ENCODE measurements around the gene ARCN1.

ARCN1 gene

GRCh38 chr11:118635642-118636041 is 63.4 kb downstream of the ARCN1 start:
- DNase-seq (ENCODE audit: low read depth in 3 of 3, low spot score in 1 of 3) = no peak

GRCh38 chr11:118636569-118637290 is 64.5 kb downstream of the ARCN1 start:
- no peak for DNase-seq (ENCODE audit: low read depth in 3 of 3, low spot score in 1 of 3)

DNA sequence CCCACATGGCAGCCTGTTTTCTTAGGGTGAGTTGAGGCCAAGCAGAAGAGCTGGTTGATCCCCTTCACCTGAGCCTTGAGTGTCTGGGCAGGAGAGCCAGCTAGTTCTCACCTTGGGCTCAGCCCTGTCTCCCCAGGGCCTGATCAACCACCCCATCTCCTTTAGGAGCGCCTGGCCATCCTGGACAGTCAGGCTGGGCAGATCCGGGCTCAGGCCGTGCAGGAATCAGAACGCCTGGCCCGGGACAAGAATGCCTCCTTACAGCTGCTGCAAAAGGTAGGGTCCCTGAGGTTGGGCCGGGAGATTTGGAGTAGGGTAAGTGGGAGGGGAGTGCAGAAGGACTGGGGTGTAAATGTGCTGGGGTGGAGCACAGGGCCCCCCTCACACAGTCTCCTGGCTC is 66.5 kb downstream of the ARCN1 start:
- DNase-seq (ENCODE audit: low read depth in 3 of 3, low spot score in 1 of 3) = no peak

- no peak for DNase-seq (ENCODE audit: low read depth in 3 of 3, low spot score in 1 of 3)
Measured at GRCh38 chr11:118639899-118640298, 67.7 kb downstream of the ARCN1 start.

GRCh38 chr11:118640332-118641154 is 68.3 kb downstream of the ARCN1 start:
- no peak for DNase-seq (ENCODE audit: low read depth in 3 of 3, low spot score in 1 of 3)

GRCh38 chr11:118641397-118642019 is 69.3 kb downstream of the ARCN1 start:
- no peak for DNase-seq (ENCODE audit: low read depth in 3 of 3, low spot score in 1 of 3)

DNA sequence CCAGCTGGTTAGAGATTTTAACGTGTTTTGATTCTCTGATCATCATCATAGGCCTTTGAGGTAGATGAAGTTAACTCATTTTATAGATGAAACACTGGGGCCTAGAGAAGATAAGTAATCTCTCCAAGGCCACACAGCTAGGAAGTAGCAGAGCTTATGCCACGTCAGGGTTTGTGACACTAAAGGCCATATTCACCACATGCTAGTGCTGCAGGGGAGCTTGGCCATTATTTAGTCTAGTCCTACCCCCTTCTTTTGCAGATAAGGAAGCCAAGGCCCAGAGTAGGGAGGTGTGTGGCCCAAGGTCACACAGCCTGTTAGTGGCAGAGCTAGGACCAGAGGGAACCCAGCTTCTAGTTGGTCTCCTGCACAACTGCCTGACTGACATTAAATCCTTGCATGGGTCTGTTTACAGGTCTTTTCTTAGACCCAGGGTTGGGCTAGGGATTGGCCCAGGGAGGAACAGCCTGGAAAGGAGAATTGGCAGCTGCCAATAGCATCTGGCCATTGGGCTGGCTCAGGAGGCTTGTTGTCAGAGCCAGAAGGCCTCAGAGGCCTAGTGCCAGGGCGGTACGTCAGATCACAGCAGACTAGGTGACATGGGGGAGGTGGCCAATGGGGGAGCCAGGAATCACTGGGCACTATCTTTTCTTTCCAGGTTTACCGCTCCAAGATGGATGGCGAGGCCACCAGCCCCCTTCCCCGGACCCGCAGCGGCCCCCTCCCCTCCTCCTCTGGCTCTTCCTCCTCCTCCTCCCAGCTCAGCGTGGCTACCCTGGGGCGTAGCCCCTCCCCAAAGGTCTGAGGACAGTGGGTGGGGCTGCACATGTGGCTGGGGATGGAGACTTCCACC is 71.2 kb downstream of the ARCN1 start:
- no peak for DNase-seq (ENCODE audit: low read depth in 3 of 3, low spot score in 1 of 3)

DNA sequence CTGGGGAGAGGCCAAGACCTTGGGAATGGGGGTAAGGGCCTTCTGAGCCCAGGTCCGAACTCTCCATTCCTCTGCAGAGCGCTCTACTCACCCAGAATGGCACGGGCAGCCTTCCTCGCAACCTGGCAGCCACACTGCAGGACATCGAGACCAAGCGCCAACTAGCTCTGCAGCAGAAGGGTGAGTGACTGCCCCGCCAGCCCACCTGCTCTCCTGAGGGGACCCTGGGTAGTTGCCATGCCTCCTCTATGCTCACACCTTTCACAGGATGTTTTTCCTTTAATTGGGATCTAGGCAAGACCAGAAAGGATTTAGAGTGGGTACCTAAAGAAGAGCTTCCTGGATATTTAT is 71.8 kb downstream of the ARCN1 start:
- DNase-seq (ENCODE audit: low read depth in 3 of 3, low spot score in 1 of 3) = no peak

- no peak for DNase-seq (ENCODE audit: low read depth in 3 of 3, low spot score in 1 of 3)
Measured at GRCh38 chr11:118644496-118644895, 72.3 kb downstream of the ARCN1 start.

DNA sequence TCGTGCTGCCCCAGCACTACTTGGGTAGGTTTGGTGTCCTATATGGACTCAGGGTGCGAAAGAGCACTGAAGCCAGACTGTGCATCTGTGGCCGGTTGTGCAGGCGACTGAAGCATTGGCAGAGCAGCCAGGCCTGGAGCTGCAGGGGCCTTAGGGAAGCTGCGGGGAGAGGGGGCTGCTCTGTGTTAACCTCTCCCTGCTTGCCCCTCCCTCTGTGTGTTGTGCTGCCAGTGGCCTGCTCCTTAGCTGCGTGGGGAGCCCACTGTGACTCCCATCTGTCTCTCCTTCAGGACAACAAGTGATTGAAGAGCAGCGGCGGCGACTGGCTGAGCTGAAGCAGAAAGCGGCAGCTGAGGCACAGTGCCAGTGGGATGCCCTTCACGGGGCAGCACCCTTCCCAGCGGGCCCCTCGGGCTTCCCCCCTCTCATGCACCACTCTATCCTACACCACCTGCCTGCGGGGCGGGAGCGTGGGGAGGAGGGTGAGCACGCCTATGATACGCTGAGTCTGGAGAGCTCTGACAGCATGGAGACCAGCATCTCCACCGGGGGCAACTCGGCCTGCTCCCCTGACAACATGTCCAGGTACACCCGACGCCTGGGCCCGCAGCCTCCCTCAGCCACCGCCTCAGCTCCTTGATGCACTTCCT is 73.0 kb downstream of the ARCN1 start:
- no peak for DNase-seq (ENCODE audit: low read depth in 3 of 3, low spot score in 1 of 3)

DNA sequence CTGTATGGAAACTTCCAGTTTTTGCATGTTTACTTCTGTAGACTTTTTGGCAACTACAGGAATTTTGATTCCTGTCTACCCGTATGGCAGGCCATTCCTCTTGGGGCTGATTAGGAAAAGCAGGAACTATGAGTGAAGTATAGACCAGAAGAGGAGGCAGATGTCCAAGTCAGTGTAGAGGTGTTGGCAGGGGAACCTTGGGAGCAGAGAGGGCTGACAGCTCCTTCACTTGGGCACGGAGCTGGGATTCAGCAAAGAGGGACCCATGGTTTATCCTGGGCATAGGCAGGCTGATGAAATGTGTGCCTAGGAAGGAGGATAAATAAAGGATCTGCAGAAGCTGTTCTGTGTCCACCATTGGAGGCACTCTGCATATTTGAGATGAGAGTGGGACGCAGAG is 74.2 kb downstream of the ARCN1 start:
- no peak for DNase-seq (ENCODE audit: low read depth in 3 of 3, low spot score in 1 of 3)

DNA sequence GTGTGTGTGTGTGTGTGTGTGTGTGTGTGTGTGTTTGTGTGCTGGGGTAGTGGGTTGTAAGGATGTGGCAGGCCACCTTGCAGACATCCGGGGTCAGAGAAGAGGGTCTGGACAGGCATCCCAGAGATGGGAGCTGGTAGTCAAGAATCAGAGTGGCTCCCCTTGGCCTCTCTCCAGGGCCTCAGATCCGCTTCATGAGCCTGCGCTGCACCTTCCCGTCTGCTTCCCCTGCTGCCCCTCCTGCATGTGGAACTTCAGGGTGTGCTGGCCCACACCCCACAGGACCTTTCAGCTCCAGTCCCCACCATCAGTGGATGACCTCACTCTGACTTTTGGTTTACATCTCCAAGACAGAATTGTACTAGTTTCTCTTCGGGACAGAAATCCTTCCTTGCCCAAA is 76.1 kb downstream of the ARCN1 start:
- DNase-seq (ENCODE audit: low read depth in 3 of 3, low spot score in 1 of 3) = no peak

DNA sequence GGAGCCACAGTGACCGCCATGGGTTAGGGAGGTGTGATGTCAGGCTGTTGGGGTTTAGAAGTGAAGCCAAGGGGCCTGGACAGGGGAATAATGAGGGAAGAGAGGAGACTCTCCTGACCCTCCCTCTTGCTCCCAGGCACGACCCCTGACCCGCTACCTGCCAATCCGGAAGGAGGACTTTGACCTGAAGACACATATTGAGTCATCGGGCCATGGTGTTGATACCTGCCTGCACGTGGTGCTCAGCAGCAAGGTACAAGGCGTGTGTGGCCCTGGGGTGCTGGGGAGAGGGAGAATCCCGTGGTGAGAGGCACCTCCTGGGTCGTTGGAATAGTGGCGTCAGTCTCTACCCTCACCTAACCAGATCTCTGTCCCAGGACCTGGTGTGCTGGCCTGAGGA is 77.7 kb downstream of the ARCN1 start:
- no peak for DNase-seq (ENCODE audit: low read depth in 3 of 3, low spot score in 1 of 3)

DNA sequence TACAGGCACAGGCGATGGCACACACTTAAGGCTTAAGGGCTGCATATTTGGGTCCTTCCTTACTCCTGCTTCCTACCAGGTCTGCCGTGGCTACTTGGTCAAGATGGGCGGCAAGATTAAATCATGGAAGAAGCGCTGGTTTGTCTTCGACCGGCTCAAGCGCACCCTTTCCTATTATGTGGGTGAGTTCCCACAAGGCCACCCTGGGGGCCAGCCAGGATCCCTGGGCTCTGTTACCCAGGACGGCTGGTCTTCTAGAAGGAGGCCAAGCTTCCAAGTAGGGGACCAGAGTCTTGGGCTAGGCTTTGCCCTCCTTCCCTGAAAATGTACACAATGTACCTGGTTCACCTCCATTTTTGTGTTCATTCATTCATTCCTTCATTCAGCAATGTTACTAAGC is 78.2 kb downstream of the ARCN1 start:
- no peak for DNase-seq (ENCODE audit: low read depth in 3 of 3, low spot score in 1 of 3)

GRCh38 chr11:118651820-118652219 is 79.6 kb downstream of the ARCN1 start:
- no peak for DNase-seq (ENCODE audit: low read depth in 3 of 3, low spot score in 1 of 3)
